Fibroblast of lung (primary cell): Measurements from ENCODE around the gene C2CD4A. TPM values are rescaled to one million over a fixed set of nuclear protein-coding genes. Genes with fewer than 3 reads are reported as not detected.

ENCODE experiments used
- DNase-seq, 2 donors: peaks; one replicate each; pipeline versions ENCODE4 v3.0.0 to v3.0.0-alpha.2; 2010; ENCODE audit warnings: low read depth in 2 of 2
- H2AFZ ChIP-seq: 2 replicates; pipeline ENCODE4 v1.5.1; 2012; ENCODE audit warnings: low read length, control low read depth, inconsistent platforms
- H3K27ac ChIP-seq: 2 replicates; pipeline ENCODE4 v1.5.1; 2011; ENCODE audit warnings: low read length, control low read depth; ENCODE audit not compliant: insufficient read depth
- H3K27me3 ChIP-seq: 2 replicates; pipeline ENCODE4 v1.5.1; 2011; ENCODE audit warnings: mild to moderate bottlenecking, low read length; ENCODE audit not compliant: control insufficient read depth, insufficient read depth
- H3K36me3 ChIP-seq: 2 replicates; pipeline ENCODE4 v1.5.1; 2011; ENCODE audit warnings: low read length; ENCODE audit not compliant: control insufficient read depth, insufficient read depth
- H3K4me1 ChIP-seq: 2 replicates; pipeline ENCODE4 v1.5.1; 2011; ENCODE audit warnings: low read length; ENCODE audit not compliant: control insufficient read depth, insufficient read depth; ENCODE audit errors: extremely low read depth
- H3K4me2 ChIP-seq: 2 replicates; pipeline ENCODE4 v1.5.1; 2011; ENCODE audit warnings: low read length, control low read depth; ENCODE audit not compliant: insufficient read depth; ENCODE audit errors: extremely low read depth
- H3K4me3 ChIP-seq, 4 experiments: fragments of 200-600 bp in 1 of 4; sonication (generic) in 1 of 4; replicated peaks in 1 of 4; 2 replicates each; pipeline ENCODE4 v1.5.1; 2011 to 2016; ENCODE audit warnings: low read length in 4 of 4, low read depth in 3 of 4, mild to moderate bottlenecking in 3 of 4, control low read depth in 2 of 4, inconsistent platforms in 1 of 4, mixed read lengths in 1 of 4; ENCODE audit not compliant: insufficient read depth in 1 of 4; ENCODE audit errors: control extremely low read depth in 1 of 4
- H3K79me2 ChIP-seq: 2 replicates; pipeline ENCODE4 v1.5.1; 2012; ENCODE audit warnings: mild to moderate bottlenecking, low read length, inconsistent platforms; ENCODE audit not compliant: control insufficient read depth, insufficient read depth
- H3K9ac ChIP-seq: 2 replicates; pipeline ENCODE4 v1.5.1; 2011; ENCODE audit warnings: mild to moderate bottlenecking, low read length, control low read depth; ENCODE audit not compliant: insufficient read depth
- H3K9me3 ChIP-seq: 2 replicates; pipeline ENCODE4 v1.5.1; 2012; ENCODE audit warnings: low read depth, low read length; ENCODE audit not compliant: control insufficient read depth, insufficient read depth
- H4K20me1 ChIP-seq: 2 replicates; pipeline ENCODE4 v1.5.1; 2011; ENCODE audit warnings: low read length; ENCODE audit not compliant: control insufficient read depth, insufficient read depth; ENCODE audit errors: extremely low read depth
- CTCF ChIP-seq, 2 donors: IDR thresholded peaks in 1 of 2; conservative IDR thresholded peaks in 1 of 2; 1 replicate in 1 of 2; 2 replicates in 1 of 2; pipeline ENCODE4 v1.5.1; 2011 to 2012; ENCODE audit warnings: low read length in 2 of 2, control low read depth in 1 of 2, inconsistent platforms in 1 of 2, low read depth in 1 of 2, mild to moderate bottlenecking in 1 of 2
- EZH2 ChIP-seq: IDR thresholded peaks from 2 replicates; pipeline ENCODE4 v1.5.1; 2012; ENCODE audit warnings: low read length, control low read depth, mild to moderate bottlenecking; ENCODE audit errors: missing control alignments
- polyA plus RNA-seq, 2 donors: library from polyadenylated mRNA; depleted of rRNA in 1 of 2; stranded (reverse) in 1 of 2; unstranded in 1 of 2; fragments of >200 nt; gene quantifications; 2 replicates each; pipeline ENCODE4 v1.2.1, GENCODE V29; 2011 to 2012; ENCODE audit warnings: missing spikeins in 1 of 2
- total RNA-seq: library from RNA; depleted of rRNA; stranded (reverse); fragments of >200 nt; gene quantifications from 2 replicates; pipeline ENCODE4 v1.2.1, GENCODE V29; 2014

C2CD4A gene
- total and polyA plus RNA-seq, 2 donors (not counting 1 experiment from before 2014, with no cell fraction given) = not detected

- no peaks in the 10 kb centered on the region for H3K9me3 ChIP-seq
- TF ChIP-seq CTCF (conservative IDR thresholded peaks at IDR 0.05 in 1 of 2, IDR thresholded peaks at IDR 0.05 in 1 of 2; ENCODE audit: low read depth in 1 of 2, low read length in 2 of 2) = no peak
- TF ChIP-seq EZH2 = no peak
- no peaks in the 10 kb centered on the region for H3K79me2 ChIP-seq
- no peaks in the 10 kb centered on the region for H4K20me1 ChIP-seq
- H3K4me3 ChIP-seq = no peak overlapping the region
- H3K9ac ChIP-seq = no peak overlapping the region
- no peaks in the 10 kb centered on the region for H3K4me1 ChIP-seq
- H2AFZ ChIP-seq = no peak overlapping the region
- H3K4me2 ChIP-seq = no peak overlapping the region
- H3K36me3 ChIP-seq = no peaks in the 10 kb centered on the region
- no peak for DNase-seq
- H3K27ac ChIP-seq = no peak overlapping the region
- peaks cover 13% of the 10 kb centered on the region for H3K27me3 ChIP-seq
These were observed 2.8 kb downstream of the C2CD4A start for GRCh38 chr15:62069551-62069950.

- Histone ChIP-seq H3K4me3 (no peak overlapping the region), H2AFZ (no peak overlapping the region), H4K20me1 (no peaks in the 10 kb centered on the region), H3K79me2 (no peaks in the 10 kb centered on the region), H3K27ac (no peak overlapping the region), H3K4me1 (no peaks in the 10 kb centered on the region), H3K4me2 (no peak overlapping the region), H3K9me3 (no peaks in the 10 kb centered on the region), H3K36me3 (no peaks in the 10 kb centered on the region), H3K9ac (no peak overlapping the region), H3K27me3 (peaks cover 8% of the 10 kb centered on the region)
- DNase-seq = peak; percentile 21 to 73
- peak; percentile 36 to 62 for TF ChIP-seq CTCF (conservative IDR thresholded peaks at IDR 0.05 in 1 of 2, IDR thresholded peaks at IDR 0.05 in 1 of 2; ENCODE audit: low read depth in 1 of 2, low read length in 2 of 2)
- TF ChIP-seq EZH2 = no peak
These were observed 5.0 kb downstream of the C2CD4A start for GRCh38 chr15:62071711-62072308.

GRCh38 chr15:62075595-62076277 is 9.0 kb downstream of the C2CD4A start:
- TF ChIP-seq CTCF (conservative IDR thresholded peaks at IDR 0.05 in 1 of 2, IDR thresholded peaks at IDR 0.05 in 1 of 2; ENCODE audit: low read depth in 1 of 2, low read length in 2 of 2) (no peak), EZH2 (no peak)
- Histone ChIP-seq H3K79me2 (no peaks in the 10 kb centered on the region), H3K27ac (no peak overlapping the region), H3K9me3 (no peaks in the 10 kb centered on the region), H4K20me1 (no peaks in the 10 kb centered on the region), H3K4me3 (no peak overlapping the region), H2AFZ (no peak overlapping the region), H3K27me3 (no peaks in the 10 kb centered on the region), H3K36me3 (no peaks in the 10 kb centered on the region), H3K4me1 (no peaks in the 10 kb centered on the region), H3K9ac (no peak overlapping the region), H3K4me2 (no peak overlapping the region)
- peak; percentile 54 to 56 for DNase-seq
